ENCODE measurements around the gene GALNT18. TPM values are rescaled to one million over a fixed set of nuclear protein-coding genes. Genes with fewer than 3 reads are reported as not detected.

Gene GALNT18
- total and polyA plus RNA-seq, 2 of the 4 experiments (the other 2 are of a cell fraction), result 9.5 to 11.3 TPM

GRCh38 chr11:11502263-11502861 lies 119.4 kb downstream of the GALNT18 start:
- no peak overlapping the region for H3K4me2 ChIP-seq (ENCODE audit: low read depth, low read length)
- dilution Hi-C loops (cut with HindIII; ENCODE audit: low sequenced_read_pairs, unreplicated experiment), result no loop called here
- CTCF ChIA-PET, result no interaction called here

More at GRCh38 chr11:11502263-11502861, 119.4 kb downstream of the GALNT18 start:
- intact Hi-C loops (cut with micrococcal nuclease), result no loop called here
- Histone ChIP-seq H2BK120ac (ENCODE audit: low read depth, low read length) (no peak overlapping the region), H3K9ac (ENCODE audit: low read depth, low read length) (no peak overlapping the region), H2BK20ac (ENCODE audit: low read depth, low read length) (no peak overlapping the region), H3K9me1 (ENCODE audit: insufficient read depth, low read length) (no peaks in the 10 kb centered on the region), H3K36me3 (ENCODE audit: control insufficient read depth, insufficient read depth, low read length) (no peaks in the 10 kb centered on the region), H4K5ac (ENCODE audit: low read depth, low read length) (no peak overlapping the region), H3K79me1 (ENCODE audit: low read depth in 1 of 2, low read length in 2 of 2) (no peaks in the 10 kb centered on the region), H3K4me1 (ENCODE audit: control insufficient read depth, insufficient read depth, low read length) (no peaks in the 10 kb centered on the region), H3K27me3 (ENCODE audit: control insufficient read depth, insufficient read depth, low read length) (peaks cover 11% of the 10 kb centered on the region), H4K8ac (ENCODE audit: low read depth in 2 of 2, low read length in 2 of 2) (no peak overlapping the region), H3K18ac (ENCODE audit: low read depth, low read length) (no peak overlapping the region), H3K9me3 (ENCODE audit: control insufficient read depth, insufficient read depth, low read length) (no peaks in the 10 kb centered on the region), H3K4ac (ENCODE audit: low read depth, low read length) (no peak overlapping the region), H2AK5ac (ENCODE audit: low read depth, low read length) (no peak overlapping the region), H3K27ac (ENCODE audit: insufficient read depth, low read length) (no peak overlapping the region), H3K56ac (ENCODE audit: extremely low read depth, insufficient read depth, low read length) (no peak overlapping the region), H3K14ac (replicated peaks; ENCODE audit: low read depth, low read length) (no peak overlapping the region), H4K91ac (ENCODE audit: insufficient read depth, low read depth, low read length) (no peak overlapping the region), H2AFZ (replicated peaks; ENCODE audit: low read length, poor library complexity) (no peak overlapping the region), H4K20me1 (ENCODE audit: insufficient read depth, low read length) (no peaks in the 10 kb centered on the region), H3K4me3 (ENCODE audit: insufficient read depth, low read depth, low read length) (no peak overlapping the region), H2AK9ac (replicated peaks; ENCODE audit: low read depth, low read length, poor library complexity) (no peak overlapping the region), H2BK5ac (ENCODE audit: low read depth, low read length, poor library complexity, severe bottlenecking) (no peak overlapping the region), H3K23ac (ENCODE audit: low read depth, low read length) (no peak overlapping the region), H2BK15ac (ENCODE audit: low read depth, low read length) (no peak overlapping the region)
- DNase-seq (no peak), ATAC-seq (ENCODE audit: low read depth) (peak; percentile 21; the same call in 1 of the 2 replicates)
- TF ChIP-seq FOS (IDR thresholded peaks at IDR 0.05; ENCODE audit: low read depth, low read length) (no peak), CEBPB (IDR thresholded peaks at IDR 0.05; ENCODE audit: low read depth, low read length) (no peak), RCOR1 (IDR thresholded peaks at IDR 0.05; ENCODE audit: insufficient replicate concordance, low read length) (no peak), POLR2A (IDR thresholded peaks at IDR 0.05; ENCODE audit: low read depth, low read length) (no peak), MAFK (IDR thresholded peaks at IDR 0.05; ENCODE audit: low read depth, low read length) (no peak), CHD1 (IDR thresholded peaks at IDR 0.05; ENCODE audit: low read depth, low read length) (no peak)
- WGBS, 2 experiments (ENCODE audit: extremely low coverage in 2 of 2, insufficient read length in 1 of 2), result 45% methylated on average over 6 of the region's 9 CpGs; no CpG with 5 or more reads in 1 of the 2 experiments
- POLR2A ChIA-PET (ENCODE audit: unreplicated experiment), result no interaction called here
- BruUV-seq (replicated peaks), result no TSS peak
- in situ Hi-C loops (cut with MboI; ENCODE audit: low sequenced_read_pairs), result no loop called here

Measured in IMR-90 (cell line).